Measurements from ENCODE around the gene PRND. TPM values are rescaled to one million over a fixed set of nuclear protein-coding genes. Genes with fewer than 3 reads are reported as not detected.
"Not testable (repeated sequence)": the region's sequence is repeated elsewhere in the genome, so short reads cannot be mapped to it uniquely, and the experiment has no call there.

The PRND gene
- total RNA-seq, 2 donors from 2014 or later, result not detected

DNA sequence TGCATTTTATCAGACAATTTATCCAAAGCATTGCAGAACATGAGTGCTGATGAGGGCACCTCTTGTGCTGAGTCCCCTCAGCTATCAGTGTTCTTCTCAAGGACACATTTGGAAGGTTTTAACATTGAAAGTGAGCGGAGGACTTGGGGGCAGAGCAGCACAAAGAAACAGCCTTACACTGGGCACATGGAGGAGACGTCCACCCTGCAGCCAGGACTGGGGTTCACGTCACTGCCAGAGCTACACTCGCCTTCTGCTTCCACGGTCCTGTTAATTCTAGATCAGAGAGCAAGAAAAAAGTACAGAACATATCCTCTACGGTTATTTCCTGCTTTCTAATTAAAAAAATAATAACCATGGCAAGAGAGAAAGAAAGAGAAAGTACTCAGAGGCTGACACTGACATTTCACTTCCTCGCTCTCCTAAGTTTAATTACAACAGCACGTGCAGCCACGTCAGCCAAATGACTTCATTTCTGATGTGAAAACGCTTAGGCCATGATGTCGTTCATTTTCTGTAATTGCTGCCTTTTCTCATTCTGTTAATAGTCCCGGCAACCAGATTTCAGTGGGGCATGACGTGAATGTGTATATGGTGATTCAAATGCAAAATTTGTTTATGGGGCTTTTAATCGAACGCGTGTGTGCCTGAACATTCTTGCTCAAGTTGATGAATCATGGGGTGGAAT lies 5.1 kb downstream of the PRND start:
- Mint-ChIP-seq H3K27me3 (ENCODE audit: low read depth) (peaks cover 4% of the 10 kb centered on the region), H3K4me1 (ENCODE audit: low read depth) (peaks cover 9% of the 10 kb centered on the region), H3K36me3 (ENCODE audit: insufficient read depth in 2 of 2) (no peaks in the 10 kb centered on the region), H3K27ac (peak overlapping the region; percentile 20), H3K4me3 (peak overlapping the region; percentile 39 to 62), H3K9me3 (no peaks in the 10 kb centered on the region)
- peak; percentile 56 to 68 for ATAC-seq (replicated peaks in 1 of 2)
- DNase-seq, result peak; percentile 31 to 58

DNA sequence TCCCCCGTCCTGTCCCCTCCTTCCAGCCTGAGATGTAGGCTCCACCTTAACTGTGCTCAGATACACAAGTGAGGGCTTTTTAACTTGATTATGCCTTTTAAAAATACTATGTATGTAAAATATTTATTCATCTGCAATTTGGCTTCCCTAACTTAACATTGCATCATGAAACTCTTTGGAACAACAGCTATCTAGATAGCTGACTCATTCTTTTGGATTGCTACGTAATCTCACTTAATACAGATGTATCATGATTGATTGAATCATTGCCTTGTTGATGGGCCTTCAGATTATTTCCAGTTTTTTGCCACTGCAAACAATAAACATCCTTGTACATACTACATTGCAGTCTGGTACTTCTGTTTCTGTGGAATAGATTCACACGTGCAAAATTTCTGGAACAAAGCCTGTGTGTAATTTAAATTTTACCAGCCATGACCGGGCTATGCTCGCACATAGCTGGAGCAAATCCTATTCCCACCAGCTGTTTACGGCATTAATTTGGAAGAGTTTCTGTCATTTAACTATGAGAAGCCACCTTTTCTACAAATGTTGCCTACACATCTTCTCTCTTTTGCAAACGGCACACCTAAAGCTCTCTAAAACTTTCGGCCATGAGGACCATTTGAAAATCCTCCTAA lies 6.5 kb downstream of the PRND start:
- Mint-ChIP-seq H3K9me3 (no peaks in the 10 kb centered on the region), H3K27ac (no peak overlapping the region), H3K27me3 (ENCODE audit: low read depth) (peaks cover 17% of the 10 kb centered on the region), H3K4me3 (no peak overlapping the region), H3K4me1 (ENCODE audit: low read depth) (peaks cover 9% of the 10 kb centered on the region), H3K36me3 (ENCODE audit: insufficient read depth in 2 of 2) (no peaks in the 10 kb centered on the region)
- DNase-seq (no peak), ATAC-seq (replicated peaks in 1 of 2) (no peak)

DNA sequence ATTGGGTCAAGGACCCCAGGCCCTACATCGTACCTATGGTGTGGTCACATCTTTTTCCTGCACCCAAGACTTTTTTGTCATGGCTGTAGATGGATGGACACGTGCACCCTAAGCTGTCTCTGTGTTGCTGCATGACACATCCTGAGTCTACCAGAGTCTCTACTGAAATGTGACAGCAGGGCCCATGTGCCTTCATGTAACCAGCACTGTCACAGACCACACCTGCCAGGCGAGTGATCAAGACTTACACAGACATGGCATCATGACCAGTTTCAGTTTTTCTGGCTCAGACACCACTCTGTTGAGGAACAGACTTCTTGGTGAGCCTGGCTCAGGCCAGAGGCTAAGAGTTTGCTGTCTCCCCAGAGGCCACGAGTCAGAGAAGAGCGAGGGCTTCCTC lies 7.6 kb downstream of the PRND start:
- Mint-ChIP-seq H3K36me3 (ENCODE audit: insufficient read depth in 2 of 2) (no peaks in the 10 kb centered on the region), H3K27me3 (ENCODE audit: low read depth) (peaks cover 20% of the 10 kb centered on the region), H3K9me3 (no peaks in the 10 kb centered on the region), H3K4me3 (no peak overlapping the region), H3K4me1 (ENCODE audit: low read depth) (peaks cover 9% of the 10 kb centered on the region), H3K27ac (no peak overlapping the region)
- DNase-seq (peak; percentile 37 to 43), ATAC-seq (replicated peaks in 1 of 2) (peak; percentile 89)

DNA sequence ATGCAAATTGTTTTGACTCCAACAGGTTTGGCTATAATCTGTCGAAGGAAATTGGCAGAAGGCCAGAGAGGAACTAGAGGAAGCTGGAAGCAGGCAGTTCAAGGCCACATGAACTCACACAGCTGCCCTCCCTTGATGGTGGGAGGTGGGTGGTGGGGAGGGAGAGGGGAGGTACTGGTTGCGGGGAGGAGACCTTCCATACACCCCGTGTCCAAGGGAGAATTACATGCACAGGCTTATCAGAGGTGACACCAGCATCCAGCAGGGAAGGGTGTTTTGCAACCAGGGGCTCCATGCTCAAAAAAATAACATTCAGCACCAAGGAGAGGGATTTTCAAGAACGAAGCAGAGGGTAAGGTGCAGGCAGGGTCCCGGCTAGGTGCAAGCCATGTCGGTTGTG lies 9.1 kb downstream of the PRND start:
- DNase-seq, result no peak
- H3K4me1 Mint-ChIP-seq (ENCODE audit: low read depth), result peaks cover 9% of the 10 kb centered on the region
- no peaks in the 10 kb centered on the region for H3K36me3 Mint-ChIP-seq (ENCODE audit: insufficient read depth in 2 of 2)
- ATAC-seq (replicated peaks in 1 of 2), result no peak
- peaks cover 27% of the 10 kb centered on the region for H3K27me3 Mint-ChIP-seq (ENCODE audit: low read depth)
- no peaks in the 10 kb centered on the region for H3K9me3 Mint-ChIP-seq
- no peak overlapping the region for H3K27ac Mint-ChIP-seq
- no peak overlapping the region for H3K4me3 Mint-ChIP-seq

DNA sequence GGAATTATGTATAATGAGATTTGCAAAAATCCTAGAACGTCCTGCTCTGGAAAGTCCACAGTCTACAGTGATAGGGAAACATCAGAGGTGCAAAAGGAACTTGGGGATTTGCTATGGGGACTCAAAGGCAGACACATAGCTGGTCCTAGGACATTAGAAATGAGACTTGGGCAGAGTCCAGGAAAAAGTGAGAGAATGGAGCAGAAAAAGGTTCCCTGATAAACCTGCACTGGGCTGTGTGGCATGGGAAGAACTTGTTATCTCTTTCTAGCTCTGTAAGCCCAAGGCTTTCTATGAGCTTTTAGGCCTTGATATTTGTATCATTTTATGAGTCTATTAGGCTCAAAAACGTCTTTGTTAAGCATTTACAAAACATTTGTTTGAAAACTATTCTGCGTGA lies 15.2 kb downstream of the PRND start:
- no peak overlapping the region for H3K27ac Mint-ChIP-seq
- no peak for DNase-seq
- H3K27me3 Mint-ChIP-seq (ENCODE audit: low read depth), result peaks cover 47% of the 10 kb centered on the region
- no peaks in the 10 kb centered on the region for H3K36me3 Mint-ChIP-seq (ENCODE audit: insufficient read depth in 2 of 2)
- ATAC-seq (replicated peaks in 1 of 2), result no peak
- no peaks in the 10 kb centered on the region for H3K4me1 Mint-ChIP-seq (ENCODE audit: low read depth)
- H3K4me3 Mint-ChIP-seq, result no peak overlapping the region
- H3K9me3 Mint-ChIP-seq, result no peaks in the 10 kb centered on the region

DNA sequence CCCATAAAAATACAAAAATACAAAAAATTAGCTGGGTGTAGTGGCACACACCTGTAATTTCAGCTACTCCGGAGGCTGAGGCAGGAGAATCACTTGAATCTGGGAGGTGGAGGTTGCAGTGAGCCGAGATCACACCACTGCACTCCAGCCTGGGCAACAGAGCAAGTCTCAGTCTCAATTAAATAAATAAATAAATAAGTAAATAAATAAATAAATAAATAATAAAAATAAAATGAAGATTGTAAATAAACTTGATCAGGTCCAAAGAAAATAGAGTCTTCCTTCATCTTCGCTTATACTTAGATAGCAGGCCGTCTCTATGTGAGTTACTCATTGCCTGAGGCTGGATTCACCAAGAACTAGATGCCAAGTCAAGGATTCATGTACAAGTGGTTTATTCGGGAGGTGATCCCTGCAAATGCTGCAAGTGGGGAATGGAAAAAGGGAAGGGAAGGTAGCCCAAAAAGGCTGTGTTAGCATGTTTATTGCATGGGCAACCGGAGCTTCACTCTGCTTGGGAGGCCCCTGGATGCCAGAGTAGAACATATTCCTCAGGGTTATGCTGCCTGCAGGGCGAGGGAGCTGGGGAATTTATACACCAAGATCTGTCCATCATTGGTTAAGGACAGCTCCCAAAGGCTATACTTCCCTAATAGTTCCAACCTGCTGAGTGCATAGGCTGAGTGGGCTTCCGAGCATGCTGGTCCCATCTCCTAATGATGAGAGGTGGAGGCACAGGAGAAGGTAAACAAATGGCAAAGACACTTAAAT lies 16.3 kb downstream of the PRND start:
- no peaks in the 10 kb centered on the region for H3K36me3 Mint-ChIP-seq (ENCODE audit: insufficient read depth in 2 of 2)
- no peak for ATAC-seq (replicated peaks in 1 of 2)
- peaks cover 35% of the 10 kb centered on the region for H3K27me3 Mint-ChIP-seq (ENCODE audit: low read depth)
- no peak overlapping the region for H3K27ac Mint-ChIP-seq
- no peaks in the 10 kb centered on the region for H3K9me3 Mint-ChIP-seq
- no peak for DNase-seq
- no peak overlapping the region for H3K4me3 Mint-ChIP-seq
- H3K4me1 Mint-ChIP-seq (ENCODE audit: low read depth), result no peaks in the 10 kb centered on the region

DNA sequence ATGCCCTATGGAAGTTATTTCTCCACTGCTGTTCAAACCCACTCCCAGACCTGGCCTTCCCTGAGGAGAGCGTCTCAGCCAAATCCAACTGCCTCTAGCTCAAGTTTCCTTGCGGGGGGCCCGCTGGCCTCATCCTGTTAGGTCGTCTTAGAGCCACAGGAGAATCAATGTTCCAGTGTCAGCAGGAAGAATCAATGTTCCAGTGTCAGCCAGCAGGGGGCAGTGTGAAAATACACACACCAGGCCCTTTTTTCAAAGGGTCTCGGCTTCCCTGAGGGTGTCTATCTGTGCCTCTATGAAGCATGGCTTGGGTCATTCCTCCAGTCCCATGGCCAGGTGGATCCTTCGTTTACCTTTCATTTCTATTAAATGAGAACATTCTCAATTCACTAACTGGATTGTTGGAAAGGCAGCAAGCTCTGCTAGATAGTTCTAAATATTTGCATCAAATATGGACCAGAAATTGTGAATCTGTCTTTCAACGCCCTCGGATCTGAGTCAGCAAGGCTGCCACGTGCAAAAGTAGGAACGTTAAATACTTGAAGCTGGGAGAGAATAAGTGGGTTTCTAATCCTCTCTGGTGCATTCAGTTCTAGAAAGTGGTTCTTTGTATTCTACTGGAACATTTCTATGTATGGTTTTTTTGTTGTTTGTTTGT lies 19.2 kb downstream of the PRND start:
- no peaks in the 10 kb centered on the region for H3K36me3 Mint-ChIP-seq (ENCODE audit: insufficient read depth in 2 of 2)
- no peak overlapping the region for H3K27ac Mint-ChIP-seq
- no peak overlapping the region for H3K4me3 Mint-ChIP-seq
- DNase-seq (peak; percentile 63 to 69), ATAC-seq (replicated peaks in 1 of 2) (peak in 1 of 2 donors; percentile 40)
- no peaks in the 10 kb centered on the region for H3K4me1 Mint-ChIP-seq (ENCODE audit: low read depth)
- no peaks in the 10 kb centered on the region for H3K9me3 Mint-ChIP-seq
- H3K27me3 Mint-ChIP-seq (ENCODE audit: low read depth), result peaks cover 23% of the 10 kb centered on the region

DNA sequence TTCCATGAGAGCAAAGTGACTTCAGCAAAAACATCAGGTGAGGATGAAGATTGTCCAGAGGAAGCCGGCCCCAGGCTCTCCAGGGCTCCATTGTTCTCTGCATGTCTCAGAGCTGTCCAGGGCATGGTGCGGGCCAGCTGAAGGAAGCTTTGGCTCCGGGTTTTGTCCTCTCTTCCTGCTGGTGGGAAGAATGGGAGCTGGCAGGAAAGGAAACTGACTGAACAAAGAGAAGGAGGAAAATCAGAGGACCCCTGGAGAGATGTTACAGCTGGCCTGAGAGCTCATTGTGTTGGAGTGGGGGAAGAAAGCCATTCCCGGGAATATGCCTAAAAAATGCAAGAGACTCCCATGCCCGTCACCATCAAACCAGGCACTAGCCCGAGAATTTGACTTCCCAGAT lies 27.1 kb downstream of the PRND start:
- Mint-ChIP-seq H3K27me3 (ENCODE audit: low read depth) (no peaks in the 10 kb centered on the region), H3K9me3 (peaks cover 0 to 4% of the 10 kb centered on the region in 2 donors), H3K27ac (no peak overlapping the region), H3K36me3 (ENCODE audit: insufficient read depth in 2 of 2) (no peaks in the 10 kb centered on the region), H3K4me1 (ENCODE audit: low read depth) (no peaks in the 10 kb centered on the region), H3K4me3 (no peak overlapping the region)
- ATAC-seq (replicated peaks in 1 of 2), result no peak
- DNase-seq, result no peak

DNA sequence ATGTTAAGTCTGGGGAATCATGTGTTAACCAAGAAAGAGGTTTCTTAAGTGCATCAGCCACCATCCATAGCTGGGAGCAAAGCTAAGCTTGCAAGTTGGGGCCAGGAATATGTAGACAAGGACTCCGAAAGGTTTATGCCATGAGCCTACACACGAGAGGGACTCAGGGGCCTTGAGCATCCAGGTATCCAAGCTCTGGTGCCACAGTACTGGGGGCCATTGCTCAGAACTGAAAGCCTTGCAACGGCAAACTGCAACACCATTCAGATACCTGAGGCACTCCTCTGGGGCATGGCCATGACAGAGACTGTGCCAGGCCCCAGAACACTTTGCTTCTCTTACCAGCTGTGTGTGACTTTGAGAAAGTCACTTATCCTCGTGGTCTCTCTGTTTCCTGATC lies 27.6 kb downstream of the PRND start:
- Mint-ChIP-seq H3K9me3 (peaks cover 0 to 4% of the 10 kb centered on the region in 2 donors), H3K27ac (no peak overlapping the region), H3K27me3 (ENCODE audit: low read depth) (no peaks in the 10 kb centered on the region), H3K36me3 (ENCODE audit: insufficient read depth in 2 of 2) (no peaks in the 10 kb centered on the region), H3K4me3 (no peak overlapping the region), H3K4me1 (ENCODE audit: low read depth) (no peaks in the 10 kb centered on the region)
- ATAC-seq (replicated peaks in 1 of 2), result no peak
- DNase-seq, result no peak

DNA sequence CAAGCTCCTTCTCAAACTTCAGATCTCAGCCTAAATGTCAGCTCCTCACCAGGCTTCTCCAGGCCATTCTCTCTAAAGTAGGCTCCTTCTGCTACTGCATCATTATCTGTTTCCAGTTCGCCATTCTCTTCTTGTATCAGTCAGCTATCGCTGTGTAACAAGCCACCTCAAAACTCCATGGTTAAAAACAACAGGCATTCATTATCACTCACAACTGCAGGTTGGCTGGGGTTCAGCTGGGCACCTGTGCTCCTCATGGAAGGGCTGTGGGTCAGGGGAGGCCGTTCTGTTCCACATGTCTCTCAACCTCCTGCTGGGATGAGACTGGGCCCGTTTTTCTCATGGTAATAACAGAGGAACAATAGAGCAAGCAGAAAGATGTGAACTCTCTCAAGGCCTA lies 28.7 kb downstream of the PRND start:
- Mint-ChIP-seq H3K36me3 (ENCODE audit: insufficient read depth in 2 of 2) (no peaks in the 10 kb centered on the region), H3K4me1 (ENCODE audit: low read depth) (no peaks in the 10 kb centered on the region), H3K27ac (no peak overlapping the region), H3K4me3 (no peak overlapping the region), H3K9me3 (peaks cover 0 to 4% of the 10 kb centered on the region in 2 donors), H3K27me3 (ENCODE audit: low read depth) (no peaks in the 10 kb centered on the region)
- no peak for DNase-seq
- no peak for ATAC-seq (replicated peaks in 1 of 2)

DNA sequence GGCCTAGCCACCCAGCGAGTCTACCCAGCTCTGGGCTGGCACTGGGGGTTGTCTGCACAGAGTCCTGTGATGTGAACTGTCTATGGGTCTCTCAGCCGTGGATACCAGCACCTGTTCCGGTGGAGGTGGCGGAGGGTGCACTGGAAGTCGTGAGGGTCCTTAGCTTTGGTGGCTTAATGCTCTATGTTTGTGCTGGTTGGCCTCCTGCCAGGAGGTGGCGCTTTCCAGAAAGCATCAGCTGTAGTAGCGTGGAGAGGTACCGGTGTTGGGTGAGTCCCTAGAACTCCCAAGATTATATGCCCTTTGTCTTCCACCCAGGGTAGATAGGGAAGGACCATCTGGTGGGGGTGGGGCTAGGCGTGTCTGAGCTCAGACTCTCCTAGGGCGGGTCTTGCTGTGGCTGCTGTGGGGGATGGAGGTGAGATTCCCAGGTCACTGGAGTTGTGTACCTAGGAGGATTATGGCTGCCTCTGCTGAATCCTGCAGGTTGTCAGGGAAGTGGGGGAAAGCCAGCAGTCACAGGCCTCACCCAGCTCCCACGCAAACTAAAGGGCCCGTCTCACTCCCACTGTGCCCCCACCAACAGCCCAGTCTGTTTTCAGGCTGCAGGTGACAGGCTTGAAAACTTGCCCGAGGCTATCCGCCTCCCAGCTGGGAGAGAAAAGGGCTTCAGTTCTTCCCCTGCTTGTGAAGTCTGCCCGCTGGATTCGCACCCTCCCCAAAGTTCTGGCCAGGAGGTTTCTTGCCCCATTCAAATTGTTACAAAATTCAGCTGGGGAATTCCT lies 37.6 kb downstream of the PRND start:
- DNase-seq, result peak; percentile 59 to 66
- H3K27ac Mint-ChIP-seq; ATAC-seq (replicated peaks in 1 of 2); H3K36me3 Mint-ChIP-seq (ENCODE audit: insufficient read depth in 2 of 2); H3K27me3 Mint-ChIP-seq (ENCODE audit: low read depth); H3K9me3 Mint-ChIP-seq: not testable (repeated sequence)
- Mint-ChIP-seq H3K4me3 (peak overlapping the region; percentile 35 to 83), H3K4me1 (ENCODE audit: low read depth) (peaks cover 10% of the 10 kb centered on the region)

DNA sequence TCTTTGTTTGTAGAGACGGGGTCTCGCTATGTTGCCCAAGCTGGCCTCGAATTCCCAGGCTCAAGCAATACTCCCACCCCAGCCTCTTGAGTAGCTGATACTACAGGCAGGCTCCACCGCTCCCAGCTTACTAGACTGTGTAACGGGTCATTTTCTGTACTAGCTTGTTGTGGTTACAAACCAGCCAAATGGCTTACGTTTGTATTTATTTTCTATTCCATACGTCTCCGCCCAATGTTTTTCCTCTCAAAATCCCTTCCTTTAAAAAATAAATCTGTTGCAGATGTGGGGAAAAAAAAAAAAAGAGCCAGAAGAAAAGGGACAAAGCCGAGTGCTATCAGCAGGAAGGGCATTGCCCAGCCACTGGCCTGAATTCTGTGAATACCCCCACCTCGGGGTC lies 41.6 kb downstream of the PRND start:
- Mint-ChIP-seq H3K27me3 (ENCODE audit: low read depth) (peaks cover 7% of the 10 kb centered on the region), H3K27ac (no peak overlapping the region), H3K4me3 (no peak overlapping the region), H3K4me1 (ENCODE audit: low read depth) (peaks cover 10% of the 10 kb centered on the region), H3K36me3 (ENCODE audit: insufficient read depth in 2 of 2) (no peaks in the 10 kb centered on the region), H3K9me3 (no peaks in the 10 kb centered on the region)
- DNase-seq (no peak), ATAC-seq (replicated peaks in 1 of 2) (no peak)
